Keratinocyte (primary cell): Measurements from ENCODE around the gene HOXD11. TPM values are rescaled to one million over a fixed set of nuclear protein-coding genes. Genes with fewer than 3 reads are reported as not detected.

Experiments used
- DNase-seq: peaks from one replicate; pipeline ENCODE4 v3.0.0-alpha.2; 2011; ENCODE audit warnings: low read depth, missing footprints, low spot score
- FAIRE-seq: peaks from 2 replicates; lab custom pipeline; 2011; peaks lifted over from hg19 to GRCh38; lab: Jason Lieb, UNC
- H2AFZ ChIP-seq: 2 replicates; pipeline ENCODE4 v1.6.0; 2012; ENCODE audit warnings: low read length, control low read depth, inconsistent platforms; ENCODE audit not compliant: control insufficient read depth
- H3K27ac ChIP-seq: 2 replicates; pipeline ENCODE4 v1.5.1; 2011; ENCODE audit warnings: low read length; ENCODE audit not compliant: control insufficient read depth, insufficient read depth
- H3K27me3 ChIP-seq: 3 replicates; pipeline ENCODE4 v1.6.0; 2011; ENCODE audit warnings: low read length; ENCODE audit not compliant: control insufficient read depth, insufficient read depth; ENCODE audit errors: extremely low read depth
- H3K36me3 ChIP-seq, 2 experiments: 2 replicates in 1 of 2; 3 replicates in 1 of 2; pipeline ENCODE4 v1.5.1; 2011; ENCODE audit warnings: low read length in 2 of 2, mild to moderate bottlenecking in 1 of 2; ENCODE audit not compliant: control insufficient read depth in 2 of 2, insufficient read depth in 2 of 2; ENCODE audit errors: extremely low read depth in 1 of 2
- H3K4me1 ChIP-seq: 3 replicates; pipeline ENCODE4 v1.5.1; 2011; ENCODE audit warnings: low read length; ENCODE audit not compliant: control insufficient read depth, insufficient read depth; ENCODE audit errors: extremely low read depth
- H3K4me2 ChIP-seq: 3 replicates; pipeline ENCODE4 v1.6.0; 2011; ENCODE audit warnings: low read depth, low read length; ENCODE audit not compliant: control insufficient read depth, insufficient read depth; ENCODE audit errors: extremely low read depth
- H3K4me3 ChIP-seq, 3 experiments: fragments of 200-600 bp in 1 of 3; sonication (generic) in 1 of 3; 2 replicates in 2 of 3; 3 replicates in 1 of 3; pipeline ENCODE4 v1.5.1; 2011 to 2016; ENCODE audit warnings: low read length in 3 of 3, mild to moderate bottlenecking in 3 of 3, control low read depth in 2 of 3, inconsistent platforms in 1 of 3, low read depth in 1 of 3, mixed read lengths in 1 of 3, mixed run types in 1 of 3, moderate library complexity in 1 of 3; ENCODE audit not compliant: control insufficient read depth in 2 of 3, insufficient read depth in 2 of 3; ENCODE audit errors: extremely low read depth in 1 of 3
- H3K79me2 ChIP-seq: 2 replicates; pipeline ENCODE4 v1.6.0; 2012; ENCODE audit warnings: low read length; ENCODE audit not compliant: control insufficient read depth, insufficient read depth
- H3K9ac ChIP-seq: 3 replicates; pipeline ENCODE4 v1.6.0; 2011; ENCODE audit warnings: low read length; ENCODE audit not compliant: control insufficient read depth, insufficient read depth; ENCODE audit errors: extremely low read depth
- H3K9me1 ChIP-seq: 3 replicates; pipeline ENCODE4 v1.6.0; 2011; ENCODE audit warnings: low read length; ENCODE audit not compliant: control insufficient read depth, insufficient read depth; ENCODE audit errors: extremely low read depth
- H3K9me3 ChIP-seq: 2 replicates; pipeline ENCODE4 v1.5.1; 2012; ENCODE audit warnings: low read depth, low read length; ENCODE audit not compliant: control insufficient read depth
- H4K20me1 ChIP-seq: 3 replicates; pipeline ENCODE4 v1.6.0; 2011; ENCODE audit warnings: low read length; ENCODE audit not compliant: control insufficient read depth, insufficient read depth; ENCODE audit errors: extremely low read depth
- EZH2 ChIP-seq: IDR thresholded peaks from one replicate; pipeline ENCODE4 v1.6.1; 2012; ENCODE audit warnings: inconsistent platforms, mild to moderate bottlenecking, low read length, moderate library complexity
- dilution Hi-C: fragments of 300-500 bp; cut with MboI; formaldehyde crosslinking; loops from one replicate; pipeline ENCODE4 v1.7.0; 2020; ENCODE audit warnings: low sequenced_read_pairs; ENCODE audit not compliant: extremely low pct_ligation_motif_present
- polyA plus RNA-seq, 5 experiments: library from polyadenylated mRNA; depleted of rRNA in 3 of 5; stranded (reverse) in 3 of 5; stranded (forward) in 1 of 5; unstranded in 1 of 5; fragments of >200 nt; gene quantifications; 1 replicate in 1 of 5; 2 replicates in 3 of 5; 3 replicates in 1 of 5; pipeline versions ENCODE4 v1.2.1 to v1.2.3, GENCODE V29; 2011 to 2012; ENCODE audit warnings: missing spikeins in 2 of 5, low read depth in 1 of 5, low replicate concordance in 1 of 5
- TF ChIP-seq, protein P1 (sequence below), 3 experiments: IDR thresholded peaks in 1 of 3; conservative IDR thresholded peaks in 1 of 3; optimal IDR thresholded peaks in 1 of 3; 2 replicates in 2 of 3; 3 replicates in 1 of 3; pipeline versions ENCODE3 to v1.5.1; 2011; ENCODE audit warnings: low read length in 3 of 3, mild to moderate bottlenecking in 3 of 3, moderate library complexity in 2 of 3, control low read depth in 1 of 3, inconsistent platforms in 1 of 3; ENCODE audit not compliant: insufficient read depth in 2 of 3; ENCODE audit errors: extremely low read depth in 1 of 3

The HOXD11 gene
- polyA plus RNA-seq, 1 donor (not counting 4 experiments of a cell fraction or from before 2014, with no cell fraction given) = not detected

DNA sequence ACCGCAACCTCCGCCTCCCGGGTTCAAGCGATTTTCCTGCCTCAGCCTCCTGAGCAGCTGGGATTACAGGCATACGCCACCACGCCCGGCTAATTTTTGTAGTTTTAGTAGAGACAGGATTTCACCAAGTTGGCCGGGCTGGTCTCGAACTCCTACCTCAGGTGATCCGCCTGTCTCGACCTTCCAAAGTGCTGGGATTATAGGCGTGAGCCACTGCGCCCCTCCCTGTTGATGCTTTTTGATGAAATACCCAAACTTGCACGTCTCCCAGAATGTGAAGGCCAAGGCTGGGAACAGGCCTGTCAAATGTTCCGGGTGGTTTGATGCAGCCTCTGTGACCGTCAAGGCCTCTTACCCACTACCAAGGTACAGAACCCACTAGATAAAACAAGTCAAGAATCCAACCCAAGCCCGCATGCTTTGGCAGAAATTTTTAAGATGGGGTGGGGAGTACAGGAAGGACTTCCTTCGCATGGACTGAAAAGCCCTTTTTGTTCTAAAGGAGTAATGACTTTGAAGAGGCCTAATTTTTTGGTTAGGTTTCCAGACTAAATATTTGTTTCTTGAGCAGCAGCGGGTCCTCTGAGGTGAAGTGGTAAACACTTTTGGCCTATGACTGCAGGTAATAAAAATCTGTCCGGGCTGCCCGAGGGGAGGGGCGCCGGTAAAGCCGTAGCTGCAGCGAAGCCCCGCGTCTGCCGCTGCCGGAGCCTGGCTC is 19.6 kb upstream of the HOXD11 start:
- Histone ChIP-seq H3K4me3 (no peak overlapping the region), H2AFZ (no peak overlapping the region), H3K27ac (no peak overlapping the region), H3K9me3 (peaks cover 2% of the 10 kb centered on the region), H3K9ac (no peak overlapping the region), H4K20me1 (peaks cover 3% of the 10 kb centered on the region), H3K9me1 (no peaks in the 10 kb centered on the region), H3K79me2 (no peaks in the 10 kb centered on the region), H3K4me2 (no peak overlapping the region), H3K27me3 (peaks cover 100% of the 10 kb centered on the region), H3K4me1 (no peaks in the 10 kb centered on the region), H3K36me3 (no peaks in the 10 kb centered on the region)
- dilution Hi-C loops = no loop called here
- DNase-seq (no peak), FAIRE-seq (no peak)
- TF ChIP-seq EZH2 = no peak
- TF ChIP-seq, protein P1, sequence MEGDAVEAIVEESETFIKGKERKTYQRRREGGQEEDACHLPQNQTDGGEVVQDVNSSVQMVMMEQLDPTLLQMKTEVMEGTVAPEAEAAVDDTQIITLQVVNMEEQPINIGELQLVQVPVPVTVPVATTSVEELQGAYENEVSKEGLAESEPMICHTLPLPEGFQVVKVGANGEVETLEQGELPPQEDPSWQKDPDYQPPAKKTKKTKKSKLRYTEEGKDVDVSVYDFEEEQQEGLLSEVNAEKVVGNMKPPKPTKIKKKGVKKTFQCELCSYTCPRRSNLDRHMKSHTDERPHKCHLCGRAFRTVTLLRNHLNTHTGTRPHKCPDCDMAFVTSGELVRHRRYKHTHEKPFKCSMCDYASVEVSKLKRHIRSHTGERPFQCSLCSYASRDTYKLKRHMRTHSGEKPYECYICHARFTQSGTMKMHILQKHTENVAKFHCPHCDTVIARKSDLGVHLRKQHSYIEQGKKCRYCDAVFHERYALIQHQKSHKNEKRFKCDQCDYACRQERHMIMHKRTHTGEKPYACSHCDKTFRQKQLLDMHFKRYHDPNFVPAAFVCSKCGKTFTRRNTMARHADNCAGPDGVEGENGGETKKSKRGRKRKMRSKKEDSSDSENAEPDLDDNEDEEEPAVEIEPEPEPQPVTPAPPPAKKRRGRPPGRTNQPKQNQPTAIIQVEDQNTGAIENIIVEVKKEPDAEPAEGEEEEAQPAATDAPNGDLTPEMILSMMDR (optimal IDR thresholded peaks at IDR 0.05 in 1 of 3, IDR thresholded peaks at IDR 0.05 in 1 of 3, conservative IDR thresholded peaks at IDR 0.05 in 1 of 3; ENCODE audit: extremely low read depth in 1 of 3, insufficient read depth in 2 of 3, low read length in 3 of 3) = no peak

DNA sequence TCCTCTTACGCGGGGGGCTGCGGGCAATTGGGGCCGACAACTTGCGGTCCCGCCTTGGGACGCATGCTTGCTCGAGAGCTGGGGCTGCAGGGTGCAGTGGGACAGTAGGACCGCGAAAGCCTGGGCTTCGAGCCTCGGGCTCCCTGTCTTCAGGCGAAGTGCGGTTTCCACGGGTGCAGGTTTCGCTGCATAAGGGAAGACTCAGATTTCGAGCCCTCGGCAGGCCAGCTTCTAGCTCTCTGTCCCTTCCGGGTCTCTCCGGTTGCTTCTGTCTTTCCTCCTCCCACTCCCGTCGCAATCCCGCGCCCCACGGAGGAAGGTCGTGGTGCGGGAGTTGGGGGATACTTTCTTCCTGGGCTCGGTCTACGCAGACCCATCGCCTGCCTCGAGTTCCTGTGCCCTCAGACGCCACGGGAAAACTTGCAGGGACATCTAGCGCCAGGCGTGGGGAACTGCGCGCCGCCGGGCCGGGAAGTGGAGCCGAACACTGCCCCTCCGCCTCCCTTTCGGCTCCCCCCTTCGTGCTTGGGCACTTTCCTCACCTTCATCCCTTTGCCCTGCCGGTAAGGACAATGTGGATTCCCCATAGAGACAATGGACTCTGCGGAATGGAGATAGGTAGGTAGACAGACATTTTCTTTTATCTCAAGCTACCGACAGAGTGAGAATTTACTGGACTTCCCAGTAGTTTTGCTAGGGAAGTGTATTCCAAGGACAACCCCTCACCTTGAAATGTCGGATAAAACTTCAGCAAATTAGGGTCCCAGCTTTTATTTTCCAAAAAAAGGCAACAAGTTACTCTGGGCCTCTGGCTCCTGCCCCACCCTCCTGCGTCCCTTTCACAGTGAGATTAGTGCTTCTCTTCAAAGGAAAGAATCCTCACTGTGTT is 18.8 kb upstream of the HOXD11 start:
- H3K4me2 ChIP-seq = no peak overlapping the region
- no peak for DNase-seq
- dilution Hi-C loops = no loop called here
- peaks cover 100% of the 10 kb centered on the region for H3K27me3 ChIP-seq
- H4K20me1 ChIP-seq = peaks cover 3% of the 10 kb centered on the region
- no peaks in the 10 kb centered on the region for H3K36me3 ChIP-seq
- FAIRE-seq = no peak
- peaks cover 2% of the 10 kb centered on the region for H3K9me3 ChIP-seq
- H3K27ac ChIP-seq = no peak overlapping the region
- no peaks in the 10 kb centered on the region for H3K9me1 ChIP-seq
- H2AFZ ChIP-seq = no peak overlapping the region
- no peak overlapping the region for H3K9ac ChIP-seq
- H3K79me2 ChIP-seq = no peaks in the 10 kb centered on the region
- no peaks in the 10 kb centered on the region for H3K4me1 ChIP-seq
- no peak overlapping the region for H3K4me3 ChIP-seq
- peak; percentile 81 for TF ChIP-seq EZH2
- TF ChIP-seq, protein P1 (optimal IDR thresholded peaks at IDR 0.05 in 1 of 3, IDR thresholded peaks at IDR 0.05 in 1 of 3, conservative IDR thresholded peaks at IDR 0.05 in 1 of 3; ENCODE audit: extremely low read depth in 1 of 3, insufficient read depth in 2 of 3, low read length in 3 of 3) = peak; percentile 55 to 89 (median 75)
